NCI-H345 (cell line): ENCODE data around the gene NAGPA.
"Not testable (repeated sequence)": the region's sequence is repeated elsewhere in the genome, so short reads cannot be mapped to it uniquely, and the experiment has no call there.

Experiments
- DNase-seq: peaks from one replicate; lab custom pipeline; 2025; lab: John Stamatoyannopoulos, UW

Gene NAGPA

DNA sequence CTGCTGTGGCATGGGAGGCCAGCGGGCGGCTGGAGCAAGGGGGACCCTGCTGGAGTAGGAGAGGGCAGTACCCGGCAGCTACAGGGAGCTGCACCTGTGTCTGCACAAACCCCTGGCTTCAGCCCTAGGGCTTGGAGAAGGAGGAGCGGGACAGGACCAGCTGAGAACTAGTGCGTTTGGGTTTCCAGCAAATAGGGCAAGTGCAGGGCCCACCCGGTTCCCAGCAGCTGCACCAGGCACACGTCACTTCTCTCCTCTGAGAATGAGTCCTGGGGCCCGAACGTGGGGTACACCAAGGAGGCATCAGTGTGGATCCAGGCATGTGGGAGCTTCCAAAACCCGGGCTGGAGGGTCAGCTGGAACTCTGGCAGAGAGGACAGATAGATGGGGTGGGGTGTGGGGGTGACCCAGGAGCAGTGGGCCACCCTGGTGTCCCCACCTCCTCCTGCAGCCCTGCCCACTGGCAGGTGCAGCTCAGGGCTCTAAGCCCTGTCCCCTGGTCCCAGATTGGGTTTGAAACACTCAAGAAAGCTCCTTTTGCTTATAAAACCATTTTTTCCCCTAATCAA lies 26.4 kb upstream of the NAGPA start:
- DNase-seq, result no peak

DNA sequence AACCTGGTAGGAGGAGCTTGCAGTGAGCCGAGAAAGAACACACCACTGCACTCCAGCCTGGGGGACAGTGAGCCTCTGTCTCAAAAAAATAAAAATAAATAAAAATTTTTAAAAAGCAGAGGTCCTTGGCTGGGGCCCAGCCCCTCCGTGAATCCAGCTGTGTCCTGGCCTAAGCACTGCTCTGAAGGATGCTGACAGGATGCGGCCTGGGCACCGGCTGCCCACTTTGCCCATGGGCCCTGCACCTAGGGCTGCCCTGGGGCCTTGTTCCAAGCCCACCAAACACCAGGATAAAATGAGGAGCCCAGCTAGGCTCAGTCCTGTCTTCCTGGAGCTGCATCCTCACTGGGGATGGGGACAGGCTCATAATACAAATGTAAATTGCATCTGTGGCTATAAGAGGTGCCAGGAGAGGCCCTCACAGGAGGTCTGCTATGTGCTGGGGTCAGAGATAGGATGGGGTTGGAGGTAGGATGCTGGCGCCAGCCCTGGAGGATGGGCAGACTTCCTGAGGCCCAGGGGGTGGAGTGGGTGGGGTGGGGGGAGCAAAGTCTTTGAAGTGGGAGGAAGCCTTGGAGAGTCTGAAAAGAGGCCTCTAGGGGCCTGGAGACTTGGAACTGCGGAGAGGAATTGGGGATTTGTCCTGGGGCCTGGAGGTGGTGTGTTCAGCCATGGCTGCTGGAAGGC lies 25.8 kb upstream of the NAGPA start:
- no peak for DNase-seq

DNA sequence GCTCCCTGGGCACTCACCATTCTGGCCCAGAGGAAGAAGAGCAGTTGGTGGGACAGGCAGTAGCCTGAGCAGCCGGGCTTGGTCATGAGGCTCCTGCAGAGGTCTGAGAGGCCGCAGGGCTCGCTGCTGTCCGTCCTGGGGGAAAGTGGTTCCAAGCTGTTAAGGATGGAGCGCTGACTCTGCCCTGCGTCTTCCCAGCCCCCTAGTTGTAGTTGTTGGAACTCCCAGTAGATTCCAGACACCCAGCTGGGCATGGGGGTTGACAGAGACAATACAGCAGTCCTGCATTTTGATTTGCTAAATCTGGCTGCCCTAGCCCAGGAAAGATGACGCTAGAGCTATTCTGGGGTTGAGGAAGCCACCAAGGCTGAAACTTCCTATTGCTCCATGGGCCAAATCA lies 24.7 kb upstream of the NAGPA start:
- no peak for DNase-seq

DNA sequence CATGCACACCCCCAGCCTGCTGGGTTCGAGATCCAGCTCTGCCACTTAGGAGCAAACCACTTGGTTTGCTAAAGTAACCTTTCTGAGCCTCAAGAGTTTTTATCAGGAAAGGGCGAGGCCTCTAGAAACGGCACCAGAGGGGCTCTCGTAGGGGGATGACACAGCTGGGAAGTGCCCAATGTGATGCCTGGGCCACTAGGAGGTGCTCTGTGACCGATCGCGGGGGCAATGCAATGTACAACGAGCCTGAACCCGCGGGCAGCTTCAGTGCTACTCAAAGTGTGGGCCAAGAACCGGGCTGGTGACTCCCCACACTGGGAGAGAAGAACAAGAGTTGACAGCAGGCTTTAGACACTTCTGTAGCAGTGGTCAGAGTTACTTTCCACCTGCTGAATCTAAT lies 22.6 kb upstream of the NAGPA start:
- no peak for DNase-seq

DNA sequence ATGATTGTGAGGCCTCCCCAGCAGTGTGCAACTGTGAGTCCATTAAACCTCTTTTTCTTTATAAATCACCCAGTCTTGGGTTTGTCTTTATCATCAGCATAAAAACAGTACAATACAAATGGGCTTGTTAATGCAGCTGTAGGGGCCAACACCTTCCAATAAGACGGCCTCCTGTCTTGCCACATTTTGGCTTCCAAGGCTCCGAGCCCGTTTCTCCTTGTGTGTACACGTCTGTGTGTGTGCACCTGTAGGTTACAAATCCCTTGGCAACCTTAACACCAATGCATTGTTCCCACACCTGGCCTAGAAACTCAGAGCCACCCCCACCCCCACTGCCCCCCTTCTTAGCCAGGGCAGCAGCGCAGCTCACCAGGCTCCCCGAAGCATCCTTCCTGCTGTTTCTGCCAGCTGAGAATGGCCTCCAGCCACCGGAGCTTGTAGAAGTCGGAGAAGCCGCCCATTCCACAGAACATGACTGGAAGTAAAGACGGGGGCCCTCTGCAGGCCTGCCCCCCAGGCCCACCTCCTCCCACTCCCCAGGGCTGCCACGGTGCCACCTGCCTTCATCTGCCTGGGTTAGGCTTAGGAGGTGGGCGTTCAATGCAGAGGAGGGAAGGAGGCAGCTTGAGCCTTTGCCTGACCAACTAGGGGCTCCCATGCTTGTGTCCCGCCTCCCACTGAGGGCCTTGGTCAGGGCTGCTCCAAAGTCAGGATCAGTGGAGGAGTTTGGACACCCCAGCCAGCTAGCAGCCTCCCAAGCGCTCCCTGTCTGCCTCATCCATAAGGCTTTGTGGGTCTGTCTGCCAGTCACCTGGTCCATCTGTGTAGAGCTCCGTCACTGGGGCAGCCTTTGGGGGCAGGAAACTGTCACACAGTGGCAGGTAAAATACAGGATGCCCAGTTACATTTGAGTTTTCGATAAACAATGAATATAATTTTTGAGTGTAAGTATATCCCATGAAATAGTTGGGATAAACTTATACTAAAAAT lies 21.4 kb upstream of the NAGPA start:
- no peak for DNase-seq

DNA sequence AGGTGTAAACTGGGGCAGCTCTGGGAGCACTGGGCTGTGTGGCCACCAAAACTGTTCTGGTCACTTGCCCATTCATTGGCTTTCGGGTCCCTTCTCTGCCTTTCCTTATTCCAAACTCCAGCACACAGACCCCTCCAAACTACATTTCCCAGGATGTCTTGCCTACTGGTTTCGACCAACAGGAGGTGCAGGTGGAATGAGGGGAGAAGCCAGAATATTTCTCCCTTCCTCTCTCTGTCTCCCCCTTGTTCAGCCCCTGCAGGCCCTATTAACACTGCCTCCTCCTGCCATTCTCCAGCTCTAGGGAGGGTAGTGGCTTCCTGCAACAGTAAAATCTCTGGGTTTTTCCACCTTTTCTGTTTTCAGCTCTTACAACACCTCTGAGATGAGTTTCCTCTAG lies 13.2 kb upstream of the NAGPA start:
- DNase-seq, result no peak

DNA sequence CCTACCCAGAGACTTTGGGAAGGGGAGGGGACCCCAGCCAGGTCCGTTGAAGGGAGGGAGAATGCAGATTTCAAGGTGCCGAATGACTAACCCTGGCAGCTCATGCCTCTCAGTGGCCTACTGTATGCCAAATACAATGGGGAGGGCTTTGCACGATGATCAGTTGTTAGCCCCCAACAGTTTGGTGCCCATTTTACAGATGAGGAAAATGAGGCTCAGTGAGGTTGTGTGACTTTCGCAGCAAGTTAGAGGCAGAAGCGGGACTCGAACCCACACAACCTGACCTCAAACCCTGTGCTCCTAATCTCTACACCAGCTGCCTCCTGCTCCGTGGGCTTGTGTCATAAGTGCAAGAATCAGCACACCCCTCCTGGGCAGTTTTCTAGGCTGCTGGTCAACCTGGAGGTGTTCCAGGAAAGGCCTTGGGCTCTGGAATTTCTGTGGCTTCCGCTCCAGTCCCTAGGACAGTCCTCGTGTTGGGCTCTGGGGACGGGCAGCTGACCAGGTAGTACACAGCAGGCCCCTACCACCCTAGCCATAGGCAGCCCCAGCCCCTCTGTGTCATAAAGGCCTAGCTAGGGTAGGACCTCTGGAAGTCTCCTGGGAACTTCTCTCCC lies 11.9 kb upstream of the NAGPA start:
- DNase-seq, result no peak

DNA sequence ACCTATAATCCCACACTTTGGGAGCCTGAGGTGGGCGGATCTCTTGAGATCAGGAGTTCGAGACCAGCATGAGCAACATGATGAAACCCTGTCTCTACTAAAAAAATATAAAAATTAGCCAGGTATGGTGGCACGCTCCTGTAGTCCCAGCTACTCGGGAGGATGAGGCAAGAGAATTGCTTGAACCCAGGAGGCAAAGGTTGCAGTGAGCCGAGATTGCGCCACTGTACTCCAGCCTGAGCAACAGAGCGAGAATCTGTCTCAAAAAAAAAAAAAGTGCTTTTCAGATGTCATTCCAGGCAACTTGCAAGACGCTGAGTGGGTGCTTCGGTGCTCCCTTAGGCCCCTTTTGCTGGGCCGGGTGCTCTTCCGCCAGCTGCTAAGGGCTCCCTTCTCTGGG lies 10.8 kb upstream of the NAGPA start:
- not testable (repeated sequence) for DNase-seq

DNA sequence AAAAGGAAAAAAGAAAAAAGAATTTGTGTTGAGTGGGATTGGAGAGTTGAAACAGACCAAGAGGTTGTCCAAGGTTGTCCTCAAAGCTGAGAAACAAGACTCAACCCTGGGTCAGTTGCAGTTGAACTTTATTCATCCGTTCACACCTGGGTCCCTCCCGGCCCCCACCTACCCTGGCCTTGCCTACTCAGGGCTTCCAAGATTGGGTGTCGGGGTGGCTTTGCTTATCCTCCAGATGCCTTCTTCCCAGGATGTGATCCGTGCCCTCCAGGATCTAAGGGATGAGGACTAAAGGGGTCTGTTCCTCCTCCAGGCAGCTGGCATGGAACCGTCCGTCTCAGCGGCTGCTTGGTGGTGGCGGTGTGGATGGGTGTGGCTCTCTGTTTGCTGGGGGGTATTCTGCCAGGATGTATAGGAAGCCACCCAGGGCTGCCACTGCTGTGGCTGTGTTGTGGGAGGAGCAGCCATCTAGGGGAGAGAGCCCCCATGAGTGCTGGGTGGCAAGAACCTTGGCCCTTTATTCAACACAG lies 10.3 kb upstream of the NAGPA start:
- no peak for DNase-seq

DNA sequence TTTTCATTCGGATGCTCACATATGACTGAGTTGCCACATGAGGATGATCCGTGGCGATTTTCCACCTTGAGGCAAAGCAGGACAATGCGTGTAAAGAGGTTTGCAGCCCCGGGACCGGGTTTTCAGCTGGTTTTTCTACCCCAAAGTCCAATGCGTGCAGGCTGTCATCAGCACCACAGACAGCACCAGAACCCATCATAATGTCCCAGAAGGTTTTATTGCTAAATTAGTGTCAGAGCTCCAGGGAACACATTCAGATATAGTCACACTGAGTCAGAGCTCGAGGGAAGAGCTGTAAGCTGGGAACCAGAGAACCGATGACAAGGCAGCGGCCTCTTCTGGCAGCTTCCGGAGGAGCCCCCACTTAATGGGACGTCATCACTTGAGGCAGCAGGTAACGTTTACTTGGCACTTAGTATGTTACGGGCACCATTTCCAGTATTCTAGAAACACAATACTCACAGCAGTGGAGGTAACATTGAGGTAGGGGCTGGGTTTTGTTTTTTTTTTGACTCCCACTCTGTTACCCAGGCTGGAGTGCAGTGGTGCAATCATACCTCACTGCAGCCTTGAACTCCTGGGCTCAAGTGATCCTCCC lies 8.9 kb upstream of the NAGPA start:
- DNase-seq, result no peak

DNA sequence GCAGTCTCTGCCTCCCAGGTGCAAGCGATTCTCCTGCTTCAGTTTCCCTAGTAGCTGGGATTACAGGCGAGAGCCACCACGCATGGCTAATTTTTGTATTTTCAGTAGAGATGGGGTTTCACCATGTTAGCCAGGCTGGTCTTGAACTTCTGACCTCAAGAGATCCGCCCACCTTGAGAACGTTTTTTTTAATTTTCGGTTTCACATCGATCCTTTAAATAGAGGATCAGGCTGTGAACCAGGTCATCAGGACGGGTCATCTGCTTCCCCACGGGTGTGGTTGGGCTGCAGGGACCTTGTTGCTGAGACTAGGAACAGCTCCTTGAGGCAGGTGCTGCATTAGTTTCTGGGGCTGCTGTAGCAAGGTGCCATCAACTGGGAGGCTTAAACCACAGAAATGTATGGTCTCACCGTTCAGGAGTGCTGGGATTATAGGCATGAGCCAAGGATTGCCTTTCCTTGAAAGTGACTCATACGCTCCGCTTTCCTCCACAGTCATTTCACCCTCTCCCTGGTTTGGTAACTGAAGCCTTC lies 7.9 kb upstream of the NAGPA start:
- no peak for DNase-seq

DNA sequence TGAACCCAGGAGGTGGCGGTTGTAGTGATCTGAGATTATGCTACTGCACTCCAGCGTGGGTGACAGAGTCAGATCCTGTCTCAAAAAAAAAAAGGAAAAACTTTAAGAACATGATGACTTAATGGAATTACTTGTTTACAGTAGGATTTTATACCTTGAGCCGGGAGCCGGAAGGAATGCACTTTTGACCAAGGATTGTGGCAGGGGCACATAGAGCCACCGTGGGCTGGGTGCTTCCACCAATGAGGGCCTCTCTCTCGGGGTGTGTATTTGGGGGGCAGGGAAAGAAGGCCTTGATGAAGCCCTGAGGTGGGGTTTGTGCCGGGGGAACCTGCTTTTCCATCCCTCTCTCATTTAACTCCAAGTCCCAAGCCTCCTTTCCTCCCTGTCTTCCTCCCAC lies 6.7 kb upstream of the NAGPA start:
- no peak for DNase-seq

DNA sequence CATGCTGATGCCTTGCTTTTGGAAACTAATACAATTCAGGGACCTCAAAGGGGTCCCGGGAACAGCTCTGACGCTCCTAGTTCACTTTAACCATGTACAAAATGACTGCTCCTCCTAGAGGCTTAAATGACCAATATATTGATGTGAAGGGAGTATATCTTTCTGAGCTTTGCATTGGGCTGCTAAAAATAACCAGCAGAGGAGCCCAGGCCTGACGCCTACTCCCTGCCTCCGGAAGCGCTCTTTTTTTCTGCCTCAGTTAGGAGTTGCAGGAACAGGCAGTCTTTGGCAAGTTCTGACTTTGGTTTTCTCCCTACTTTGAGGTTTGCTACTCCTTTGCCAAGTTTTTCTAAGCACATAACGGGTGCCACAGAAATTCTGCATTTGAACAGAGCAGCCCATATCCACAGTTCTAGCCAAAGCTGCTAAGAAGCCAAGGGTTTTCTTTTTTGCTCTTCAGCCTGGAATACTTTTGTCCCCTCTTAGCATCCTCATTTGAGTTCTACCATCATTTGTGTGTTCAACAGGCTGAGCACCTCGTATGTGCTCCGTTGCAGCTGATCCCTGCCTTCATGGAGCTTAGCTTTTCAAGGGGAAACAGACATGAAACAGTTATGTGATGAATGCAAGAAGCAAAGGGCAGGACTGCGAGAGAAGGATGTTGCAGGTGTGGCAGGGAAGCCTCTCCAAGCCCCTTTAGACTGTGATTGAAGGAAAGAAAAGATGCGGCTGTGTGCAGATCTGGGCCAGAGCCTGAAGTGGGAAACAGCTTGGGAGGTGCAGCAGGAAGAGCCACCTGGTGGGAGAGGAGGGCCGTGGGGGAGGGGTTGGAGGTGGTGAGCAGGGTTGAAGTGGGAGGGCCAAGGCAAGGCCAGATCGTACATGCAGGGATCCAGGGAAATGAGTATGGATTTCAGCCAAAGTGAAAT lies 2.8 kb upstream of the NAGPA start:
- DNase-seq, result no peak

DNA sequence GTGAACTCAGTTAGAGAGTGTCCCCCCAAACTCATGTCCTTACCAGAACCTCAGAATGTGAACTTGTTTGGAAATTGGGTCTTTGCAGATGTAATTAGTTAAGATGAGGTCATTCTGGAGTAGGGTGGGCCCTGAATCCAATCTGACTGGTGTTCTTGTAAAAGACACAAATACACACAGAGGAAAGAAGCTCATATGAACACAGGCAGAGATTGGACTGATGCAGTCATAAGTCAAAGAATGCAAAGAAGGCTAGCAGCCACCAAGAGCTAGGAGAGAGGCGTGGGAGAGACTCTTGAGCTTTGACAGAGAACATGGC lies 2.1 kb upstream of the NAGPA start:
- no peak for DNase-seq

DNA sequence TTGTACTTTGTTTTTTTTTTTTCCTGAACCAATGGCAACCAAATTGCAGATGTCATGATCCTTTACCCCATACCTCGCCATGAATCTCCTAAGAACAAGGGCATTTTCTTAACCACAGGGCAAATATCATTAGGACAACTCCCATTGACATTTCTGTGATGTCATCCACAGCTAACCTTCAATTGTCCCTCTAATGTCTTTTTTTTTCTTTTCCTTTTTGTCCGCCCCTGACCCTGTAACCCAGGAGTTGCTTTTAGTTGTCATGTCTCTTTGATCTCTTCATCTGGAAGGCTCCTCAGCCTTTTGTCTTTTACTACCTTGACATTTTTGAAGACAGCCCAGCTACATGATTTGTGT lies 410 bp upstream of the NAGPA start:
- DNase-seq, result no peak

DNA sequence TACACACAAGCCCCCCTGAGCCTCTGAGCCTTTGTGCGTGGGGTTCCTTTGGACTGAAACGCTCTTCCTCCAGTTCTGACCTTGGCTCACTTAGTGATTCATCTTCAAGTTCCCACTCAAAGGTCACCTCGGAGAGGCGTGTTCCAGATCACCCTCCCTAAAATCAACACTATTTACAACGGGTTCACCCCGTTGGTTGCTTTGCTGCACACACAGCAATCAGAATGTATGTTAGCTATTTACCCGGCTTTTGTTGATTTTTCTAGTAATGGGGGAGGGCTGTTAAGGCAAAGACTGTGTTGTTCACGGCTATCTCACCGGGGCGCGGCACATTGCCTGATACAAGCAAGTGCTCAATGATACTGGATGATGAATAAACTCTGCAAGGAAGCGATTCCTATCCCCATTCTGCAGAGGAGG lies 977 bp downstream of the NAGPA start:
- no peak for DNase-seq

DNA sequence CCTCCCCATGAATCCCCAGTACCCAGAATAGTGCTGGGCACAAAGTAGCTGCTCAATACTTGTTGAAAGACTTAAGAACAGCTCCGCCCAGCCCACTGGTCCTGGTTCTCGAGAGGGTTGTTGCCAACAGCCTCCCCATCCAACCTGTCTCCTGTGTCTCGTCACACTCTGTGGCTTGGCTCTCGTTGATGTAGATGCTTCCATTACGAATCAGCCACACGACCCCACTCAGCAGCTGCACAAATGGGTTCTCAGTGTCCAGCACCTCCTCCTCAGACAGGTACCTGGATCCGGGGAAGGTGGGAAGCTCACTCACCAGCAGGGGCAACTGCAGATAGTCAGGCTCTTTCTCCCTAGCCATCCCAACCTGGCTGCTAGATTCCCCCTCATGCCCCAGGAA lies 2.1 kb downstream of the NAGPA start:
- no peak for DNase-seq

DNA sequence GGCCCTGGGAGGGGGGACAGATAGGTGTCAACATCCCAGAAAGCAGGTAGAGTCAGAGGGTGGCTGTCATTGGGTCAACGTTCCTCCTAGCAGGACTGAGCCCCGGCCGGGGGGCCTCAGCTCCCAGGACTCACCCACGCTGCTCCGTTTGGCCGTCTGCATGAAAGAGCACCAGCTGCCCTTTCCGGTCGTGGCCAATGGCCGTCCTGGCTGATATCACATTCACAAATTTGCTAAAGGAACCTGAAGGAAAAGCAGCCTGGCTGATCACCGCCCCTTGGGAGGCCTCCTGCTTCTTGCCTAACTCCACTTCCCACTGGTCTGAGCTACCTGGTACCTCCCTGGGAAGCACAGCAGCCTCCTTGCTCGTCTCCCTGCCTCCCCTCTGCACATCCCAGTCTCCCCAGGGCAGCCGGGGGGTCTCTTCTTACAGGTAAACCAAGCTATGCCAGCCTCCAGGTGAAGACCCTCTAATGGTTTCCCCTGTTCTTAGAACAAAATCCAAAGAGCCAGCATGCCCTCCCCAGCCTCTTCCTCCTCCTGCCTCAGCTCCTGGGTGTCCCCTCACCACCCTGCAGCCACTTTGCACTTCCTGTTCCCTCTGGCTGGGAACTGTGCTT lies 3.4 kb downstream of the NAGPA start:
- no peak for DNase-seq

DNA sequence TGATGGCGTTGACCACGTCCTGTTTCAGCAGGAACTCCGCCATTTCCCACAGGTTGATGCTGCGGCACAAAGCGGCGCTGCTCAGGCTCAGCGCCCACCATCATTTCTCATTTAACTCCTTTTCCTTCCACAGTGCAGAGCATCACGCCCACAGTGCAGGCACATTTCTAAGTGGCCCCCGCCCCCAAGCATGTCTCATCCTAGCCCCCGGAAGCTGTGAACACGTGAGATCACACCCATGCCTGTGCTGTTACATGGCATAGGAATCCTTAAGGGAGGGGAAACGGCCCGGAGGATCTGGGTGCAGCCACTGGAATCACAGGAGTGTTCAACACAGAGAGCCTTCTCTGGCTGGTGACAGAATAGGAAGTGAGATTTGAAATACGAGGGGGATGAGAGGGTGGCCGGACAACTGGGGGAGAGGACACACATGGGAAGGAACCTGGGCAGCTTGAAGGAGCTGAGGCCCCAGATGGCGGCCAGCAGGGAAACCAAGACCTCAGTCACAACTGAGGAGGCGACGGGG lies 4.7 kb downstream of the NAGPA start:
- no peak for DNase-seq

DNA sequence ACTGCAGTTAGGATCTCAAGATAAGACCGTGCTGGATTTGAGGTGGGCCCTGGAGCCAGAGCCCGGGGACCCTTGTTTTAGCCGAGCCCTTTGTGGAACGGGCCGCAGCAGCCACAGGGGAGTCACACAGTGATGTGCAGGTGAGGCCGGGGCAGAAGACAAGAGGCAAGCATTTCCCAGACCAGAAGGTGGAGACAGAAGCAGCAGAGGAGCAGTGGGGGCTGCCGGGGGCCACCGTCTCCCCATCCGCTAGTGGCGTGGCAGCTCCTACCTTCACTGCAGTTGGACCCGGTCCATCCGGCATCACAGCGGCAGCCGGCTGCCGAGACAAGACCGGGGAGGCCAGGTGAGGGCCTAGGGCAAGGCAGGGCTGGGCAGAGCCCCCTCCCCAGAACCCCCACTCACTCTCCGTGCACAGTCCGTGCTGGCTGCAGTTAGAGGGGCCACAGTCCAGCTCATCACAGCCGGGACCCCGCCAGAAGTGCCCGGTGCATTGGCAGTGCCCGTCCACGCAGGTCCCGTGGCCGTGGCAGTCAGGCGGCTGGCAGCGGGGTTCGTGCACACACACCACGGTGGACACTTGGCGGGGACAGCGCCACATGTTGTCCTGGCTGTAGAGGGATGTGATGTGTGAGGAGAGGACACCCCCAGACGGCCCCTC lies 6.0 kb downstream of the NAGPA start:
- DNase-seq, result no peak
